HG02973 (cell line): Measurements from ENCODE around the gene ACSM2B.
"Not testable (repeated sequence)": the region's sequence is repeated elsewhere in the genome, so short reads cannot be mapped to it uniquely, and the experiment has no call there.

Experiments used
- ATAC-seq: cut with Tn5 transposase; IDR thresholded peaks from one replicate; pipeline ENCODE4 v1.9.1; 2021; ENCODE audit warnings: moderate library complexity; ENCODE audit not compliant: unreplicated experiment

The ACSM2B gene, protein sequence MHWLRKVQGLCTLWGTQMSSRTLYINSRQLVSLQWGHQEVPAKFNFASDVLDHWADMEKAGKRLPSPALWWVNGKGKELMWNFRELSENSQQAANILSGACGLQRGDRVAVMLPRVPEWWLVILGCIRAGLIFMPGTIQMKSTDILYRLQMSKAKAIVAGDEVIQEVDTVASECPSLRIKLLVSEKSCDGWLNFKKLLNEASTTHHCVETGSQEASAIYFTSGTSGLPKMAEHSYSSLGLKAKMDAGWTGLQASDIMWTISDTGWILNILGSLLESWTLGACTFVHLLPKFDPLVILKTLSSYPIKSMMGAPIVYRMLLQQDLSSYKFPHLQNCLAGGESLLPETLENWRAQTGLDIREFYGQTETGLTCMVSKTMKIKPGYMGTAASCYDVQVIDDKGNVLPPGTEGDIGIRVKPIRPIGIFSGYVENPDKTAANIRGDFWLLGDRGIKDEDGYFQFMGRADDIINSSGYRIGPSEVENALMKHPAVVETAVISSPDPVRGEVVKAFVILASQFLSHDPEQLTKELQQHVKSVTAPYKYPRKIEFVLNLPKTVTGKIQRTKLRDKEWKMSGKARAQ

DNA sequence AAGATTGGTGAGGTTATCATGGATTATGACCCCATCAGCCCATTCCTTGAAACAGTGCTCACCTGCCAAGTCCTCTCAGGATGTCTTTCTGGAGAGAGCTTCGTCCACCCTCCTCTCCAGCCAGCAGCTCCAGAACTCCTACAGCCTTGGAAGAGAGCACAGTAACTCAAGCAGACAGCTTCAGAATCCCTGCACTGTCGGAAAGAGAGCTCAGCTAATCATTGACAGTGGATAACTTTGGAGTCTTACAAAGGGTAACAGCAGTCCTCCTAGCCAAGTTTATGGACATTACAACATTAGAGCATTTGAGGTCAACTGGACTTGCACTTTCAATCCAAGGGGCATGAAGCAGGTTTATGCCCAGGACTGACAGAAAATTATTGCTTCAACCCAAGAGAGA is at the start of gene ACSM2B:
ACSM2B (minus strand) TSS at position 223 of the 400 bp plus-strand sequence. CDS start 11,522 bp downstream, outside the sequence.
- ATAC-seq, result not testable (repeated sequence)

DNA sequence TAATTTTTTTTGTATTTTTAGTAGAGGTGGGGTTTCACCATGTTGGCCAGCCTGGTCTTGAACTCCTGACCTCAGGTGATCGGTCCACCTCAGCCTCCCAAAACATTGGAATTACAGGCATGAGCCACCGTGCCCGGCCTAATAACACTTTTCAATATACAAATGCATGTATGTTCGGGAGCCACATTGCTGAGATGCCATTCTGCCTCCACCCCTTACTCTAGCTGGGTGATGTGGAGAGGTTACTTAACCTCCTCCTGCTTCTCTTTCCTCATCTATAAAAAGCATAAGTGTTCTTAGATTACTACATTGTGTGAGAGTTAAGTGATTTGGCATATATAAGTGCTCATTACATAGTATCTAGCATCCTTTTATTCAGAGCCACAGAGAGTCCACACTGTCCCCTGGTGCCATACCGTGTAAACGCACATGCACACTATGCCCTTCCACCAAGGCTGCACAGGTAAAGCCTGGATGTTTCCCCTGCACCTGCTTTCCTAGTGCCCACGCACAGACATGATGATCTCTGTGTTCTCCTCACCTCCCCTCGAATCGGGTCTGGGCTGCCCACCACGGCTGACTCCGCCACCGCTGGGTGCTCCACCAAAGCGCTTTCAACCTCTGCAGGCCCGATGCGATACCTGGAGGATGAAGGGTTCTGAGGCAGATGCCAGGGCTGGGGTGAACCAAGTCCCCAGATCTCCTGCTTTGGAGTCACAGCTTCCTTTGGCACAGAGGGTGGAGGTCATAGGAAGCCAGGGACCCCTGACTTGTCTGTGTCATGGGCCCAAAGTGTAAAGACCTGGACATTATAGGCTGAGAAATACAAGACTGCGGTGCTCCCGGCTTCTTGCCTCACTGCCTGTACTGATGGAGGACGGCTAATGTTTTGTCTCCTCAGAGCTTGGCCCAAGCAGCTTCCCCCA is 49.0 kb upstream of the ACSM2B start:
- no peak for ATAC-seq

GRCh38 chr16:20624205-20624604 is 48.0 kb upstream of the ACSM2B start:
- ATAC-seq, result no peak

GRCh38 chr16:20622498-20622870 is 46.3 kb upstream of the ACSM2B start:
- no peak for ATAC-seq

DNA sequence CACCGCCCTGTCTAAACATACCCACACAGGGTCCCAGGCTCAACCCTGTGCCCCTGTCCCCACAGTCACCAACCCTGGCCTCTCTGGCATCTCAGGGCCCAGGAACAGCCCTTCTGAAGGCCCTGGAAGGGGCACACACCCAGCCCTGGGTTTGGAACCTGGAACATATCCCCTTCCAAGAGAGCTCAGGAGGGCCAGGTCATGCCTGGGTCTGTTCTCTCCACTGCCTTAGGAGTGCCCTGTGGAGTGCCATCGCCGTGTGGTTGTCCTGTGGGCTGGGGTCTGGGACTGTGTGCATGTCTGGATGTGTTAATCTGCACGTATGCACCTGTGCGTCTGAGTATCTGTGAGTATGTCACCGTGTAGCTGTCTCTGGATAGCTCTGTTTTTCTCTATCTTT is 45.2 kb upstream of the ACSM2B start:
- no peak for ATAC-seq

GRCh38 chr16:20620770-20621169 is 44.6 kb upstream of the ACSM2B start:
- no peak for ATAC-seq

GRCh38 chr16:20620003-20620402 is 43.8 kb upstream of the ACSM2B start:
- ATAC-seq, result no peak

- no peak for ATAC-seq
Measured at GRCh38 chr16:20617271-20617670, 41.1 kb upstream of the ACSM2B start.

- ATAC-seq, result no peak
Measured at GRCh38 chr16:20614186-20615141, 38.3 kb upstream of the ACSM2B start.

DNA sequence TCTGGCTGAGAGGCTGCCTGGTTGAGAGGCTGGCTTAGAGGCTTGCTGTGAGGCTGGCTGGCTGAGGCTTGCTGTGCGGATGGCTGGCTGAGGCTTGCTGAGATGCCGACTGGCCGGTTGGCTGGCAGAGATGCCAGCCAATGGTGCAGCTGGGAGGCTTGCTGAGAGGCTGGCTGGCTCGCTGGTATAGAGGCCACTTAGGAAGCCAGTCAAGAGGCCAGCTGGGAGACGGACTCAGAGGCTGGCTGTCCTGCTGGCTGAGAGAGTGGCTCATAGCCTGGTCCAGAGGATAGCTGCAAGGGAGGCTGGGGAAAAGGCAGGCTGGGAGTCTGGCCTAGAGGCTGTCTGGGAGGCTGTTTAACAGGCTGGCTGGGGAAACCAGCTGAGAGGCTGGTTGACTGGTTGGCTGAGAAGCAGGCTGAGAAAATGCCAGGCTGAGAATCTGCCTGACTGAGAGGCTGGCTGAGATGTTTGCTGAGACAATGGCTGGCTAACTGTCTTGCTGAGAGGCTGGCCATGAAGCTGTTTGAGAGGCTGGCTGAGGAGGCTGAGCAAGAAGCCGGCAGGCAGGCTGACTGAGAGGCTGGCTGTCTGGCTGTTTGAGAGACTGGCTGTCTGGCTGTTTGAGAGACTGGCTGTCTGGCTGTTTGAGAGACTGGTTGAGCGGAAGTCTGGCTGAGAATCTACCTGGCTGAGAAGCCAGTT is 37.5 kb upstream of the ACSM2B start:
- ATAC-seq, result no peak

- ATAC-seq, result no peak
Measured at GRCh38 chr16:20612551-20613480, 36.6 kb upstream of the ACSM2B start.

GRCh38 chr16:20611975-20612481 is 35.9 kb upstream of the ACSM2B start:
- ATAC-seq, result no peak

DNA sequence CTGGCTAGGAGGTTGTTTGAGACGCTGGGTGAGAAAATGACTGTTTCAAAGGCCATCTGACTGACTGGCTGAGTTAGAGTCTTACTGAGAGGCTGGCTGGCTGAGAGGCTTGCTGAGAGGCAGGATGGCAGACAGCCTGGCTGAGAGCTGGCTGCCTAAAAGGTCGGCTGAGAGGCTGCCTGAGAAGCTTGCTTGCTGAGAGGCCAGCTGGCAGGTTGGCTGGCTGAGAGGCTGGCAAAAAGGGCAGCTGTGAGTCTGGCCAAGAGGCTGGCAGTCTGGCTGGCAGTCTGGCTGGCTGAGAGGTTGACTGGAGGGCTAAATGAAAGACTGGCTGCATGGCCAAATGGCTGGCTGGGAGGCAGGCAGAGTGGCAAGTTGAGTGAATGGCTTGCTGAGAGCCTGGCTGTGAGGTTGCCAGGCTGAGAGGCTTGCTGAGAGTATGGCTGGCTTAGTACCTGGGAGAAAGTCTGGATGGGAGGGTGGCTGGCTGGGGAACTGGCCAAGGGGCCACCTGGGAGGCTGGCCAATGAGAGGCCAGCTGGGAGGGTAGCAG is 35.3 kb upstream of the ACSM2B start:
- ATAC-seq, result no peak

DNA sequence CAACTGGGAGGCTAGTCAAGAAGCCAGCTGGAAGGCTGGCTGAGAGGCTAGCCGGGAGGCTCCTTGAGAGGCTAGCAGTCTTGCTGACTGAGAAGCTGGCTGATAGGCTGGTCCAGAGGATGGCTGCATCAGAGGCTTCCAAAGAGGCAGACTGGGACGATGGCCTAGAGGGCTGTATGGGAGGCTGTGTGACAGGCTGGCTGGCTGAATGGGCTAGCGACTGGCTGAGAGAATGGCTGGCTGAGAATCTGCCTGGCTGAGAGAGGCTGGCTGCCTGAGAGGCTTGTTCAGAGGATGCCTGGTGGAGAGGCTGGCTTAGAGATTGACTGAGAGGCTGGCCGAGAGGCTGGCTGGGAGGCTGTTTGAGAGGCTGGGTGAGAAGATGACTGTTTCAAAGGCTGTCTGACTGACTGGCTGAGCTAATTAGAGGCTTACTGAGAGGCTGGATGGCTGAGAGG is 34.8 kb upstream of the ACSM2B start:
- no peak for ATAC-seq

- no peak for ATAC-seq
Measured at GRCh38 chr16:20610211-20610891, 34.2 kb upstream of the ACSM2B start.

DNA sequence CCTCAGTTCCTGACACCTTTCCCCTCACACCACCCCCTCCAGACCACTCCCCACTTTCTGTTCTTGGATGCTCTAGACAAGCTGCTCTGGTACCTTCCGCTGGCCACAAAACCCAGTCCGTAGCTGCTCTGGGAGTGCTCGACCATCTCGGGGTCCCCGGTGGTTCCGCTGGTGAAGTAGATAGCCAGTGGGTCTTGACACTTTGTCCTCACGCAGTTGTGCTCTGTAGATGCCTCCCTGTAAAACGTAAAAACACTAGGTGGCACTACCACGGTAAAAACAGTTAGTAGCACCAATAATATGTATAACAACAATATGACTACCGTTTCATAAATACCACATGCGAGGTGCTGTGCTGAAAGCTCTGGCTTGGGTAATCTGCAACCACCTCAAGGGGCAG is 26.0 kb upstream of the ACSM2B start:
- ATAC-seq, result not testable (repeated sequence)

DNA sequence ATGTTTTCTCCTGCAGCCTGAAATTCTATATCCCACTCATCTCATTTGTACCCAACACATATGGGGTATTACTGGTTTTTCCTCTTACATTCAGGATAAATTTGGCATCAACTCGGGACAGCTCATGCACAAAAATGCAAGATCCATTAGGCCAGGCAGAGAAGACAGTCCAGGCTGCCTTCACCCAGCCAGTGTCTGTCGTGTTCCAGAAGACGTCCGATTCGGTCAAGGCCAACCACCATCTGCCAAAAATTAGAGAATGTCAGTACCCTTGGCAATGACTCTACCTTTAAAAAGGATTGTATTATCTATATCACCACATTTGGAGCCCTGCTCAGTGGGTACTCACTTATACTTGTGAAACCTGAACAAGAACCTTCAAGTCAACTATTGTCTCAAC is 23.3 kb upstream of the ACSM2B start:
- ATAC-seq, result not testable (repeated sequence)
